ENCODE results near the gene SEMA6B. TPM values are rescaled to one million over a fixed set of nuclear protein-coding genes. Genes with fewer than 3 reads are reported as not detected.

Gene SEMA6B
- polyA plus RNA-seq, 1 donor (not counting 4 experiments of a cell fraction or from before 2014, with no cell fraction given): 0.41 TPM

- H3K9me3 ChIP-seq (ENCODE audit: control insufficient read depth, low read depth, low read length): no peaks in the 10 kb centered on the region
- no peaks in the 10 kb centered on the region for H3K36me3 ChIP-seq (ENCODE audit: control insufficient read depth in 2 of 2, extremely low read depth in 1 of 2, insufficient read depth in 2 of 2, low read length in 2 of 2)
- no peak overlapping the region for H2AFZ ChIP-seq (ENCODE audit: control insufficient read depth, low read length)
- dilution Hi-C loops (cut with MboI; ENCODE audit: extremely low pct_ligation_motif_present, low sequenced_read_pairs): no loop called here
- H3K9ac ChIP-seq (ENCODE audit: control insufficient read depth, extremely low read depth, insufficient read depth, low read length): no peak overlapping the region
- DNase-seq (ENCODE audit: low read depth, low spot score) (no peak), FAIRE-seq (no peak)
- peaks cover 13% of the 10 kb centered on the region for H3K4me1 ChIP-seq (ENCODE audit: control insufficient read depth, extremely low read depth, insufficient read depth, low read length)
- no peak for TF ChIP-seq CTCF (optimal IDR thresholded peaks at IDR 0.05 in 1 of 3, IDR thresholded peaks at IDR 0.05 in 1 of 3, conservative IDR thresholded peaks at IDR 0.05 in 1 of 3; ENCODE audit: extremely low read depth in 1 of 3, insufficient read depth in 2 of 3, low read length in 3 of 3)
- TF ChIP-seq EZH2 (IDR thresholded peaks at IDR 0.05; ENCODE audit: low read length): no peak
- no peak overlapping the region for H3K4me2 ChIP-seq (ENCODE audit: control insufficient read depth, extremely low read depth, insufficient read depth, low read depth, low read length)
- no peak overlapping the region for H3K27ac ChIP-seq (ENCODE audit: control insufficient read depth, insufficient read depth, low read length)
- no peaks in the 10 kb centered on the region for H3K27me3 ChIP-seq (ENCODE audit: control insufficient read depth, extremely low read depth, insufficient read depth, low read length)
- H3K79me2 ChIP-seq (ENCODE audit: control insufficient read depth, insufficient read depth, low read length): no peaks in the 10 kb centered on the region
- no peaks in the 10 kb centered on the region for H4K20me1 ChIP-seq (ENCODE audit: control insufficient read depth, extremely low read depth, insufficient read depth, low read length)
- no peaks in the 10 kb centered on the region for H3K9me1 ChIP-seq (ENCODE audit: control insufficient read depth, extremely low read depth, insufficient read depth, low read length)
- no peak overlapping the region for H3K4me3 ChIP-seq (ENCODE audit: control insufficient read depth in 2 of 3, extremely low read depth in 1 of 3, insufficient read depth in 2 of 3, low read depth in 1 of 3, low read length in 3 of 3)
Measured at GRCh38 chr19:4570916-4571304, 11.4 kb upstream of the SEMA6B start.

GRCh38 chr19:4570402-4570801, 10.9 kb upstream of the SEMA6B start:
- Histone ChIP-seq H3K4me2 (ENCODE audit: control insufficient read depth, extremely low read depth, insufficient read depth, low read depth, low read length) (no peak overlapping the region), H3K9me3 (ENCODE audit: control insufficient read depth, low read depth, low read length) (no peaks in the 10 kb centered on the region), H4K20me1 (ENCODE audit: control insufficient read depth, extremely low read depth, insufficient read depth, low read length) (no peaks in the 10 kb centered on the region), H3K27me3 (ENCODE audit: control insufficient read depth, extremely low read depth, insufficient read depth, low read length) (no peaks in the 10 kb centered on the region), H3K79me2 (ENCODE audit: control insufficient read depth, insufficient read depth, low read length) (no peaks in the 10 kb centered on the region), H3K9me1 (ENCODE audit: control insufficient read depth, extremely low read depth, insufficient read depth, low read length) (no peaks in the 10 kb centered on the region), H3K4me3 (ENCODE audit: control insufficient read depth in 2 of 3, extremely low read depth in 1 of 3, insufficient read depth in 2 of 3, low read depth in 1 of 3, low read length in 3 of 3) (no peak overlapping the region), H3K36me3 (ENCODE audit: control insufficient read depth in 2 of 2, extremely low read depth in 1 of 2, insufficient read depth in 2 of 2, low read length in 2 of 2) (no peaks in the 10 kb centered on the region), H2AFZ (ENCODE audit: control insufficient read depth, low read length) (no peak overlapping the region), H3K9ac (ENCODE audit: control insufficient read depth, extremely low read depth, insufficient read depth, low read length) (no peak overlapping the region), H3K27ac (ENCODE audit: control insufficient read depth, insufficient read depth, low read length) (no peak overlapping the region), H3K4me1 (ENCODE audit: control insufficient read depth, extremely low read depth, insufficient read depth, low read length) (peaks cover 9% of the 10 kb centered on the region)
- FAIRE-seq (no peak), DNase-seq (ENCODE audit: low read depth, low spot score) (no peak)
- TF ChIP-seq CTCF (optimal IDR thresholded peaks at IDR 0.05 in 1 of 3, IDR thresholded peaks at IDR 0.05 in 1 of 3, conservative IDR thresholded peaks at IDR 0.05 in 1 of 3; ENCODE audit: extremely low read depth in 1 of 3, insufficient read depth in 2 of 3, low read length in 3 of 3): no peak
- no peak for TF ChIP-seq EZH2 (IDR thresholded peaks at IDR 0.05; ENCODE audit: low read length)
- dilution Hi-C loops (cut with MboI; ENCODE audit: extremely low pct_ligation_motif_present, low sequenced_read_pairs): no loop called here

All from keratinocyte (primary cell).